NCI-H2081 (cell line): ENCODE data around the gene FYN.

Experiments
- DNase-seq, 2 experiments: peaks; one replicate each; lab custom pipeline; 2025; lab: John Stamatoyannopoulos, UW

FYN gene

GRCh38 chr6:111806561-111807497 is 66.4 kb downstream of the FYN start:
- DNase-seq: no peak

DNA sequence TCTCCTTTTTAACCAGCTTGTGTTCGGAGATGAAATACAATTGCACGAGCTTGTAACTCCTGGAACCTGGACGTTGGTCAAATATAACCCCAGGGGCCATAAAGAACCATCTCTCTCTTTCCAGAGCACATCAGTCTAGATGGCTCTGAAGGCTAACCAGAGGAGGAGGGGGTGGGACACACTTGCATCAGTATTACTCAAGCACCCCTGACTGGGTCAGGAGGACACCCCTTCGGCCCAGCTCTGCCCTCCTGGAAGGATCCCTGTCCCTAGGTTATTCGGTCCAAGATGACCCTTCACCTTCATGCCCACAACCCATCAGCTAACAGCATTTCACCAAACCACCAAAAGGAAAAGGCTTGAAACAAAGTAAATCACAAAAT is 67.1 kb downstream of the FYN start:
- DNase-seq: no peak

- no peak for DNase-seq
Observed at GRCh38 chr6:111805511-111806164, 67.6 kb downstream of the FYN start.

DNA sequence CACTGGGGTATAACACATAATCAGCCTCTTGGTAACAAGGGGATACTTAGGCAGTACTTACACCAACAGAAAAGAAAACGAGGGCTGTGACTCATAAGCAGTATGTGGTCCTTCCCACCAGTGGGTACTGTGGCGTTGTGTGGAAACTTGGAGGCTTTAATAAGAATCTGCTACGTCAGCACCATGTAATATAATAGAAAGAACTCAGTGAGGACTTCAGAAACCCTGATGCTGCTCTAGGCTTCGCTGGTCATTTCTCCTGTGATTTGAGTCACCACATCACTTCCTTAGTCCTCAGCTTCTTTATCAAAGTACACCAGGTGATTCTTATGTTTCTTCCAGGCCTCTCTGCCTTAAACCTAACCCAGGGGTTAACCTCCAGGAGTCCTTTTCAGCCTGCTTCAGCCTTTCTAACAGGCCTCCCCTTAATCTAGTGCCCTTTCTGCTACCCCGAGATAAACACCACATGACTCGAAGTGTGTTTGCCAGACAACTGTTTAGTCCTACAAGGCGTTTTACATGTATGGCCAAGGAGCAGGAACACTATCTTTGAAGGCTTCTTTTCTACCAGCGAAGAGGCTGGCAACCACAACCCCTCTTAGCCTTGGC is 68.5 kb downstream of the FYN start:
- no peak for DNase-seq

GRCh38 chr6:111803804-111804203 is 69.4 kb downstream of the FYN start:
- no peak for DNase-seq

DNA sequence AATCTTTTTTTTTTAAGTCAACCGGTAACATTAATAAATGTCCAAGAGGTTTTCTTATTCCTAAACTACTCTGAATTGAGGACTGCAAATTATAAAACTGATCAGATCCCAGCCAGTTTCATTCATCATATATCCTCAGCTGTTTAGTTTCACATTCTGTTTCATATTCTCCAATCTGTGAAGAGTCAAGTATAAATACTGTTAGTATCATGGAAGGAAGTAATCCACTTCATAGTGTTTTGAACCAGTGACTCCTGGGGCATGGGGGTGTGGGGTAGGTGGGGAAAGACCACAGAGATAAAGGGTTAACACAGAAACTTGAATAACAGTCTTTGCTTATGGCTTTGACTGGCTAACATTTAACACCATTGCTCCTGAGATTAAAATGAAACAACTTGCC is 69.9 kb downstream of the FYN start:
- DNase-seq: no peak

DNA sequence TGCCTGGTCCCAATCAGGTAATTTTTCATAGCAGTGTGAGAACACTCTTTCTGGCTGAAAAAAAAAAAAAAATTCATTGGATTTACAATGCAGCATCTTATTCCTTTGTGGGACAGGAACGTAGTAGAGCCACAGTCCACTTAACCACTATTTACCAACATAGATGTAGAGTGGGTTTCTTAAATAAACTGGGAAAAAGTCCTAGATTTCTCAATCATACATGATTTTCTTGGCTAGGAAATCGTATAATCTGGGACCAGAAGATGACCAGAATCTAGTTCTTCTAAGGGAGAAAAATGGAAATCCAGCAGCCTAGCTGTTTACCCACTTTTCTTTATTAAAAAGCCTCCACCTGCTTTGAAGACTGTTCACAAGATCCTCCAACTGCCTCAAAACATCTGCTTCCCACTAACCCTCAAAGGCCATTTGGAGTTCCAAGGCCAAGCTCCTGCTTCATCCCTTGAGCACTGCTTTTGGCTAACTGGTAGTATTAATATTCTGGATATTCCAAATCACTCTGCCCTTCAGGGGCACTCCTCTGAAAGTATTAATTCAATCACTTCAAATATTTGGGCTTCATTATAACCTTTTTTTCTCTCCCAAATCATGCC is 70.4 kb downstream of the FYN start:
- DNase-seq: no peak

- DNase-seq: no peak
Observed at GRCh38 chr6:111802015-111802414, 71.2 kb downstream of the FYN start.

DNA sequence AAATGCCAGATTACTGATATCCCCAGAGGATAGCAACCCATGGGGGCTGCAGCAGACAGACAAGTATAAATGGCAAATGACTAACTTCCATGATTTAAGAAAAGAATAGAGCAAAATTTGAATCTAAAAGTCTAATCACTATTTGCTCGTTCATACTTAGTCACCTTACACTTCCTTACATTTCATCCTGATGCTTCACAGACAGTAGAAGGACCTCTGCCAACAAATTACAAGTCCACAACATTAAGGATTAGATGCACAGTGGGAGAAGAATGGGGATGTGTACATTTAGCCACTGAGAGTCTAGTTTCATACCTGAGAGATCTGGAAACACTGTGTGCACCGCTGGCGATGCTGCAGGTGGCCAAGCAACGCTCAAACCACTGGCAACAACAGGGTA is 72.4 kb downstream of the FYN start:
- DNase-seq: no peak

- DNase-seq: no peak
Observed at GRCh38 chr6:111800259-111800765, 72.9 kb downstream of the FYN start.

GRCh38 chr6:111799576-111800258 is 73.5 kb downstream of the FYN start:
- DNase-seq: no peak

DNA sequence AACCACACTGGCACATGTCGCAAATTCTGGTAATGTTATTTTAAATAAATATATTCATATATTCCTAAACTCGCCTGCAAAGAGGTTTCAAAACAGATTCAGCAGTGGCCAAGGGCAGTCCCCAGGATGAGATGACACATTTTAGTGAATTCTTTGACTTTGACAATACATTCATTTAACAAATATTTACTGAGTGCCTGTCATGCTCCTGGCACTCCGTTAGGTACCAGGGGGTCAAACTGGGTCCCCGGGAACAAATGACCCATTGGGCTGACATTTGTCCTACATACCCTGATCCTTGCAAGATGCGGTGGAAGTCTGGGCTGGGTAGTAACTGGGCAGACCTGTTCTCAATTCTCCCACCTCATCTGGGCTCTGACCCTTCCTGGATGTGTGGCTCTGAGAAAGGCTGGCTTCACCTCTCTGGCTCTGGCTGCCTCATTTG is 74.9 kb downstream of the FYN start:
- DNase-seq: no peak

- no peak for DNase-seq
Observed at GRCh38 chr6:111796310-111796918, 76.8 kb downstream of the FYN start.

- DNase-seq: no peak
Observed at GRCh38 chr6:111795558-111795957, 77.7 kb downstream of the FYN start.

DNA sequence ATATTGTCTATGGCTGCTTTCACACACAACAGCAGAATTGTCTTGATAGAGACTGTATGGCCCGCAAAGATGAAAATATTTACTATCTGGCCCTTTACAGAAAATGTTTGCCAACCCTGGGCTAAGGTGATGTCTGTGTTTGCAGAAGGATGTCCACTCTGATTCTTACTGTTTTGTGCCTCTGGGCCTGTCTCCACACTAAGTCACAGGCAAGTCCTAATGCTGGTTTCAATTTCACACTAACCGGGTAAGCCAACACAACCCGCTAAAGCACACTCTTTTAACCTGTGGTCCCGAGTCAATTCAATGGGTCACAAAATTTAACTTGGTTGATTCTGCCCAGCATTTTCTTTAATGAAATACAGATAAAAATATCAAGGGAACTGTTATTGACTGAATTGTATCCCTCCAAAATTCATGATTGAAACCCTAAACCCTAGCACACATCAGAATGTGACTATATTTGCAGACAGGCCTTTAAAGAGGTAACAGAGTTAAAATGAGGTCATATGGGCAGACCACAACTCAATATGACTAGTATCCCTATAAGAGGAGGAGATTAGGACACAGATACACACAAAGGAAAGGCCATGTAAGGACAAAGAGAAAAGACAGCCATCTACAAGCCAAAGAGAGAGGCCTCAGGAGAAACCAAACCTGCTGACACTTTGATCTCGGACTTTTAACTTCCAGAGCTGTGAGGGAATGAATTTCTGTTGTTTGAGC is 78.4 kb downstream of the FYN start:
- DNase-seq: no peak

DNA sequence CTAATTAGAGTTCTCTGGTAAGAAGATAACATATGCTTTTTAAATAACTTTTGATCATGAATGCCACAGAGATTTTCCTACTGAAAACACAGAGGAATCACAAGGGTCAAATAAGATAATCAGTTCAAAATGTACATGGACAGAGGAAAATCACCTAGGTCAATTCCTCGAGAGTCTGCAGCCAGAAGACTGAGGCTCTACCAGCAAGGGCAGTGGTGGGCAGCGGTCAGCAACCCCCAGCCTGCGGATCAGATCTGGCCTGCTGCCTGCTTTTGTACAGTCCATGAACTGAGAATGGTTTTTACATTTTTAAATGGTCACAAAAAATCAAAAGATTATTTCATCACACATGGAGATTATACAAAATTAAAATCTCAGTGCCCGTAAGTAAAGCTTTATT is 79.0 kb downstream of the FYN start:
- DNase-seq: no peak

- no peak for DNase-seq
Observed at GRCh38 chr6:111793711-111794111, 79.5 kb downstream of the FYN start.

GRCh38 chr6:111792914-111793700 is 80.1 kb downstream of the FYN start:
- no peak for DNase-seq

DNA sequence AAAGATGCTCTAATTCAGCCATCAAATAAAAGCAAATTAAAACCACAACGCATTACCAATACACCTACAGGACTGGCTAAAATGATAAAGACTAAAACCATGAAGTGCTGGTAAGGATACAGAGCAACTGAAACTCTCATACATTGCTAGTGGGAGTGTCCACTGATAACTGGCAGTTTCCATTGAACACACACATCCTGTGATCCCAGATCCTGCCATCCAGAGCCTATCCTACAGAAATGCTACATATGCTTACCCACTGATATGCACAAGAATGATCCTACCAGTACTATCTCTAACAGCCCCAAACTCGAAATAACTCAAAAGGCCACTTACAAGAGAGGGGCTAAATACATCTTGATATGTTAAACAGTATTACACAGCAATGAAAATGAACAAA is 81.0 kb downstream of the FYN start:
- no peak for DNase-seq

DNA sequence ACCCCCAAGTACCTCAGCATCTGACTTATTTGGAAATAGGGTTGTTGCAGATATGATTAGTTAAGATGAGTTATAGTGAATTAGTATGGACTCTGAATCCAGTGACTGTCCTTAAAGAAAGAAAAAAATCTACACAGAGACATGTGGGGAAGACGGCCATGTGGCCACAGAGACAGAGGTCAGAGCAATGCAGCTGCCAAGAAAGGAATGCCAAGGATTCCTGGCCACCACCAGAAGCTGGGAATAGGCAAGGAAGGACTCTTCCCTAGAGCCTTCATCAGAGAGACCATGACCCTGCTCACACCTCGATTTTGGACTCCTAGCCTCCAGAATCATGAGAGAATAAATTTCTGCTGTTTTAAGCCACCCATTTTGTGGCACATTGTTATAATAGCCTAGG is 81.8 kb downstream of the FYN start:
- no peak for DNase-seq
